SK-N-MC (cell line): ENCODE measurements around the gene CRYGA.

ENCODE experiments used
- EZH2 ChIP-seq: fragments of 200-600 bp; sonication (generic); IDR thresholded peaks from one replicate; pipeline ENCODE4 v1.6.1; 2017; ENCODE audit warnings: antibody characterized with exemption
- FOXP2 ChIP-seq: optimal IDR thresholded peaks from 2 replicates; pipeline ENCODE3; 2011; ENCODE audit warnings: mild to moderate bottlenecking, moderate library complexity; ENCODE audit not compliant: insufficient read depth; ENCODE audit errors: extremely low read length, control extremely low read depth
- POLR2AphosphoS5 ChIP-seq: IDR thresholded peaks from 2 replicates; pipeline ENCODE4 v1.6.1; 2012; ENCODE audit warnings: mild to moderate bottlenecking, low read depth, low read length, borderline replicate concordance

DNA sequence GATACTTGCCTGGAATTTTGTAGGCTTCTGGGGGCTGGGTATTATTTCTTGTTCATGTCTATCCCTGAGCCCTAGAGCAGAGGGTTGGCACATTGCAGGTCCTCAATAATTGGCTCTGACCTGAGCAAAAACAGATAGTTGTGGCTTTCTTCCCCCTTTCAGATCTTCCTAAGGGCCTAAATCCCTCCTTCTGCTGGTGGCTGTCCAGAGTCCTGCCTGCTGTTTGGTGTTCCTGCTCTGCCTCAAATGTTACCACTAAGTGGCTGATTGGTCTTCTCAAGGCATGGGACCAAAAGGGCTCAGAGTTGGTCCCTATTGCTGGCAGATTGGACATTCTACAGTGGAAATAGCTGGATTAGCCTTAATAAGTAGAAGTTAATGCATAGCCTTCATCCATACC, 16.4 kb downstream of the CRYGA start:
- TF ChIP-seq EZH2 (no peak), POLR2AphosphoS5 (no peak), FOXP2 (no peak)
